Panc1 (cell line): ENCODE results near the gene ITM2C. TPM values are rescaled to one million over a fixed set of nuclear protein-coding genes. Genes with fewer than 3 reads are reported as not detected.

Experiments
- ATAC-seq: fragments of 200-7000 bp; cut with Tn5 transposase; 2 replicates; pipeline ENCODE4 v1.9.1; 2020; ENCODE audit warnings: mild to moderate bottlenecking, moderate library complexity
- BruUV-seq: library from RNA; stranded (reverse); fragments of 400-500 nt; replicated peaks from 2 replicates; lab custom pipeline; 2021; lab: Mats Ljungman, UMichigan
- CTCF ChIA-PET: fragments of 300-600 bp; sonication (Branson Sonifier 250); formaldehyde crosslinking; loops from one replicate; lab custom pipeline; 2022; ENCODE audit warnings: antibody characterized with exemption; lab: Charles Lee
- POLR2A ChIA-PET: fragments of 300-600 bp; sonication (Branson Sonifier 250); formaldehyde crosslinking; loops from one replicate; lab custom pipeline; 2022; ENCODE audit warnings: antibody characterized with exemption; lab: Charles Lee
- DNase-seq: peaks from one replicate; pipeline ENCODE4 v3.0.0-alpha.2; 2010; ENCODE audit warnings: low read depth, low spot score
- H3K27ac ChIP-seq: 2 replicates; pipeline ENCODE4 v1.5.1; 2011; ENCODE audit warnings: mild to moderate bottlenecking, low read length, inconsistent platforms
- H3K27me3 ChIP-seq: fragments of 200-500 bp; sonication (Bioruptor generic); 2 replicates; pipeline ENCODE4 v1.6.0; 2014; ENCODE audit warnings: low read length, inconsistent platforms; ENCODE audit not compliant: control insufficient read depth, insufficient read depth
- H3K36me3 ChIP-seq: fragments of 200-500 bp; sonication (Bioruptor generic); 2 replicates; pipeline ENCODE4 v1.5.1; 2014; ENCODE audit warnings: inconsistent platforms, mild to moderate bottlenecking, low read length, moderate library complexity; ENCODE audit not compliant: control insufficient read depth, insufficient read depth
- H3K4me1 ChIP-seq: 2 replicates; pipeline ENCODE4 v1.5.1; 2011; ENCODE audit warnings: inconsistent platforms, mild to moderate bottlenecking, low read length, moderate library complexity; ENCODE audit not compliant: control insufficient read depth, insufficient read depth
- H3K4me3 ChIP-seq, 2 experiments: 2 replicates each; pipeline ENCODE4 v1.5.1; 2011 to 2012; ENCODE audit warnings: low read depth in 2 of 2, low read length in 2 of 2, mild to moderate bottlenecking in 2 of 2, inconsistent platforms in 1 of 2, moderate library complexity in 1 of 2
- H3K9me3 ChIP-seq: fragments of 200-500 bp; sonication (Bioruptor generic); 2 replicates; pipeline ENCODE4 v1.5.1; 2014; ENCODE audit warnings: low read depth, mild to moderate bottlenecking, inconsistent platforms, low read length, moderate library complexity; ENCODE audit not compliant: control insufficient read depth, insufficient read depth
- POLR2AphosphoS5 ChIP-seq: IDR thresholded peaks from 2 replicates; pipeline ENCODE4 v1.6.1; 2012; ENCODE audit warnings: mild to moderate bottlenecking, low read depth, low read length, moderate library complexity
- SIN3A ChIP-seq: IDR thresholded peaks from 2 replicates; pipeline ENCODE4 v1.6.1; 2012; ENCODE audit warnings: low read depth, mild to moderate bottlenecking, low read length, moderate library complexity, borderline replicate concordance; ENCODE audit not compliant: insufficient read depth
- TCF7L2 ChIP-seq: IDR thresholded peaks from 2 replicates; pipeline ENCODE4 v1.6.1; 2011; ENCODE audit warnings: mild to moderate bottlenecking, low read depth, low read length, inconsistent platforms
- in situ Hi-C: cut with HindIII; loops from 2 replicates; pipeline ENCODE4 v1.10.0; 2016; ENCODE audit warnings: low sequenced_read_pairs, low pct_unique_long_range_greater_than_20kb
- intact Hi-C: fragments of 100-400 bp; cut with micrococcal nuclease; formaldehyde crosslinking; loops from one replicate; pipeline ENCODE4 v1.10.0; 2022; ENCODE audit not compliant: unreplicated experiment
- total RNA-seq: library from RNA; stranded (reverse); gene quantifications from one replicate; pipeline ENCODE4 v1.2.1, GENCODE V29; 2021; ENCODE audit not compliant: unreplicated experiment
- TF ChIP-seq, protein P1 (sequence below): fragments of 450-650 bp; IDR thresholded peaks from 2 replicates; pipeline ENCODE4 v1.5.1; 2017; ENCODE audit warnings: mild to moderate bottlenecking
- TF ChIP-seq, protein P2 (sequence below), 2 experiments: IDR thresholded peaks; 2 replicates each; pipeline ENCODE4 v1.6.1; 2011 to 2012; ENCODE audit warnings: low read depth in 2 of 2, control low read depth in 1 of 2, low read length in 1 of 2, mild to moderate bottlenecking in 1 of 2, moderate library complexity in 1 of 2; ENCODE audit not compliant: insufficient read depth in 1 of 2

The ITM2C gene
- total RNA-seq, 1 experiment from 2014 or later, result 114 TPM

DNA sequence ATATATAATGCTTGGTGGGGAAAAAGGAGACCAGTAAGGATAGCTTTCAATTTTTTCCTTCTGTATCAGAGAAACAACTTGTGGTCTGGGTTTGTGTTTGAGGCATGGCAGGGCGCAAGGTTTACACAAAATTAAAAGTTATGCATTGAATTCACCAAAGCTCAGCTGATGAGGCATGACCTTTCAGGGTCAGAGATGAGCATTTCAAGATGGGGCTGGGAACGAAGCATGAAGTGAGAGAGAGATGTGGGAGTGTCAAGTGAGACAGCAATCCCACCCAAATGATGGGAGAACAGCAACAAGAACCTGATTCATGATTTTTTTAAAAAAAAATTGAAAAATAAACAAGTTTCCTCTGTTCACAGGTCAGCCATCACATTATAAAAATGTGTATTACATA, 55.4 kb downstream of the ITM2C start:
- peaks cover 12% of the 10 kb centered on the region for H3K27me3 ChIP-seq

GRCh38 chr2:230921806-230922595, 57.3 kb downstream of the ITM2C start:
- no TSS peak for BruUV-seq
- Histone ChIP-seq H3K9me3 (no peaks in the 10 kb centered on the region), H3K4me3 (no peak overlapping the region), H3K27ac (no peak overlapping the region), H3K27me3 (peaks cover 12% of the 10 kb centered on the region), H3K36me3 (no peaks in the 10 kb centered on the region), H3K4me1 (no peaks in the 10 kb centered on the region)
- in situ Hi-C loops, result no loop called here
- ChIA-PET POLR2A (no interaction called here), CTCF (no interaction called here)
- ATAC-seq (no peak), DNase-seq (no peak)
- intact Hi-C loops, result no loop called here
- TF ChIP-seq, protein P1, sequence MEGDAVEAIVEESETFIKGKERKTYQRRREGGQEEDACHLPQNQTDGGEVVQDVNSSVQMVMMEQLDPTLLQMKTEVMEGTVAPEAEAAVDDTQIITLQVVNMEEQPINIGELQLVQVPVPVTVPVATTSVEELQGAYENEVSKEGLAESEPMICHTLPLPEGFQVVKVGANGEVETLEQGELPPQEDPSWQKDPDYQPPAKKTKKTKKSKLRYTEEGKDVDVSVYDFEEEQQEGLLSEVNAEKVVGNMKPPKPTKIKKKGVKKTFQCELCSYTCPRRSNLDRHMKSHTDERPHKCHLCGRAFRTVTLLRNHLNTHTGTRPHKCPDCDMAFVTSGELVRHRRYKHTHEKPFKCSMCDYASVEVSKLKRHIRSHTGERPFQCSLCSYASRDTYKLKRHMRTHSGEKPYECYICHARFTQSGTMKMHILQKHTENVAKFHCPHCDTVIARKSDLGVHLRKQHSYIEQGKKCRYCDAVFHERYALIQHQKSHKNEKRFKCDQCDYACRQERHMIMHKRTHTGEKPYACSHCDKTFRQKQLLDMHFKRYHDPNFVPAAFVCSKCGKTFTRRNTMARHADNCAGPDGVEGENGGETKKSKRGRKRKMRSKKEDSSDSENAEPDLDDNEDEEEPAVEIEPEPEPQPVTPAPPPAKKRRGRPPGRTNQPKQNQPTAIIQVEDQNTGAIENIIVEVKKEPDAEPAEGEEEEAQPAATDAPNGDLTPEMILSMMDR, result no peak
- TF ChIP-seq, protein P2, sequence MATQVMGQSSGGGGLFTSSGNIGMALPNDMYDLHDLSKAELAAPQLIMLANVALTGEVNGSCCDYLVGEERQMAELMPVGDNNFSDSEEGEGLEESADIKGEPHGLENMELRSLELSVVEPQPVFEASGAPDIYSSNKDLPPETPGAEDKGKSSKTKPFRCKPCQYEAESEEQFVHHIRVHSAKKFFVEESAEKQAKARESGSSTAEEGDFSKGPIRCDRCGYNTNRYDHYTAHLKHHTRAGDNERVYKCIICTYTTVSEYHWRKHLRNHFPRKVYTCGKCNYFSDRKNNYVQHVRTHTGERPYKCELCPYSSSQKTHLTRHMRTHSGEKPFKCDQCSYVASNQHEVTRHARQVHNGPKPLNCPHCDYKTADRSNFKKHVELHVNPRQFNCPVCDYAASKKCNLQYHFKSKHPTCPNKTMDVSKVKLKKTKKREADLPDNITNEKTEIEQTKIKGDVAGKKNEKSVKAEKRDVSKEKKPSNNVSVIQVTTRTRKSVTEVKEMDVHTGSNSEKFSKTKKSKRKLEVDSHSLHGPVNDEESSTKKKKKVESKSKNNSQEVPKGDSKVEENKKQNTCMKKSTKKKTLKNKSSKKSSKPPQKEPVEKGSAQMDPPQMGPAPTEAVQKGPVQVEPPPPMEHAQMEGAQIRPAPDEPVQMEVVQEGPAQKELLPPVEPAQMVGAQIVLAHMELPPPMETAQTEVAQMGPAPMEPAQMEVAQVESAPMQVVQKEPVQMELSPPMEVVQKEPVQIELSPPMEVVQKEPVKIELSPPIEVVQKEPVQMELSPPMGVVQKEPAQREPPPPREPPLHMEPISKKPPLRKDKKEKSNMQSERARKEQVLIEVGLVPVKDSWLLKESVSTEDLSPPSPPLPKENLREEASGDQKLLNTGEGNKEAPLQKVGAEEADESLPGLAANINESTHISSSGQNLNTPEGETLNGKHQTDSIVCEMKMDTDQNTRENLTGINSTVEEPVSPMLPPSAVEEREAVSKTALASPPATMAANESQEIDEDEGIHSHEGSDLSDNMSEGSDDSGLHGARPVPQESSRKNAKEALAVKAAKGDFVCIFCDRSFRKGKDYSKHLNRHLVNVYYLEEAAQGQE (IDR thresholded peaks at IDR 0.05; ENCODE audit: insufficient read depth in 1 of 2, low read depth in 2 of 2, low read length in 1 of 2), result no peak
- TF ChIP-seq TCF7L2 (no peak), POLR2AphosphoS5 (no peak), SIN3A (no peak)

More for the DNA sequence above, 55.4 kb downstream of the ITM2C start:
- intact Hi-C loops, result no loop called here
- no peaks in the 10 kb centered on the region for H3K36me3 ChIP-seq
- TF ChIP-seq POLR2AphosphoS5, result no peak
- TF ChIP-seq, protein P2 (IDR thresholded peaks at IDR 0.05; ENCODE audit: insufficient read depth in 1 of 2, low read depth in 2 of 2, low read length in 1 of 2), result no peak
- no peak for TF ChIP-seq SIN3A
- TF ChIP-seq, protein P1, result no peak
- no peak for TF ChIP-seq TCF7L2
- ChIA-PET POLR2A (interaction anchor here (0.6 kb wide), 1 partner anchor 119 kb away, joined by 5 read pairs; no protein-coding TSS in a partner anchor), CTCF (no interaction called here)
- no peak for ATAC-seq
- DNase-seq, result no peak
- no peak overlapping the region for H3K27ac ChIP-seq
- BruUV-seq, result no TSS peak
- in situ Hi-C loops, result no loop called here
- no peaks in the 10 kb centered on the region for H3K9me3 ChIP-seq
- H3K4me1 ChIP-seq, result no peaks in the 10 kb centered on the region
- H3K4me3 ChIP-seq, result no peak overlapping the region
